ENCODE data around the gene KIAA1671. TPM values are rescaled to one million over a fixed set of nuclear protein-coding genes. Genes with fewer than 3 reads are reported as not detected.

The KIAA1671 gene
- total RNA-seq, 1 experiment from 2014 or later, result 18.6 TPM

- ATAC-seq, result no peak
These were observed 32.5 kb upstream of the KIAA1671 start for GRCh38 chr22:24920029-24920428.

DNA sequence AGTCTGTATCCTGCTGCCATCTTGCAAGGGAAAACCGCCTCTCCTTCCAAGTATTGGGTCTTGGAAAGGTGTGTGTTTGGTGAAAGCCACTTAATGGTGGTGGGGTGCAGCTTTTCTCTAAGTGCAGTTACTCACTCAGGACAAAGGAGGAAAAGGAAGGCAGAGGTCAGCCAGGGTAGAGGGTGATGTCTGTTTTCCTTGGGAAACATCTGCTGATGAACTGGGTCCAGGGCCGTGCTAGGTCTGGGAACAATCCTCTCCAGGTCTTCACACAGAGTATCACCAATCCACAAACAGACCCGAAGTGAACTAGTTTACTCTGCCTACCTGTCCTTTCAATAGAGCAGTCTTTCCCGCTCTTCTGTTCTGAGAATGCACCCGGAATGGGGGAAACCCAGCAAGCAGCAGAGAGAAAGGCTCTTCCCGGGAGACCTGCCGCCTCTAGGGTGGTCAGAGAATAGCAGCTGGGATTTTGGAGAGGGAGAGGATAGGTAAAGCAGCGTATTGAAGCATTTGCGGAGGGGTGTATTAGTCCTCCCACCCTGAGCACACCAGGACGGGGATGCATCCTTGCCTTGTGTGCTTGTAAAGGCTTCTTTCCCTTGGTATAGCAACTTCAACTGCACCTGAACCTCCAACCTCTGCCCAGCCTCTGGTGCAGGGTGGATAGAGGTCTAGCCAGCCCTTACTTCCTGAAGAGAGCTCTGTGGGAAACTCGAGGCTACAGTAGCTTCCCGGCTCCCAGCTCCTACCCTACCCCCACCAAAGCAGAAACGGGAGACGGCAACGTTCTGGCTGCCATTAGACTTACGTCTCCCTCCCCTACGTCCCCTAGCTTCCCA is 26.7 kb upstream of the KIAA1671 start:
- Histone ChIP-seq H3K4me2 (ENCODE audit: low read length) (no peak overlapping the region), H3K4me3 (ENCODE audit: low read length) (no peak overlapping the region), H3K9me3 (ENCODE audit: low read length) (no peaks in the 10 kb centered on the region), H2AFZ (ENCODE audit: low read length) (no peak overlapping the region), H3K36me3 (ENCODE audit: low read depth, low read length) (no peaks in the 10 kb centered on the region), H3K27ac (ENCODE audit: low read length) (no peak overlapping the region), H3K27me3 (ENCODE audit: low read length) (no peaks in the 10 kb centered on the region), H3K9me2 (replicated peaks; ENCODE audit: low read length) (no peaks in the 10 kb centered on the region), H3F3A (ENCODE audit: low read length, unreplicated experiment) (no peaks in the 10 kb centered on the region), H3K79me2 (ENCODE audit: low read length) (no peaks in the 10 kb centered on the region), H3K9ac (ENCODE audit: low read length) (no peak overlapping the region), H3K4me1 (ENCODE audit: insufficient read depth, low read length) (no peaks in the 10 kb centered on the region), H4K20me1 (ENCODE audit: low read length) (no peaks in the 10 kb centered on the region)
- intact Hi-C loops (cut with micrococcal nuclease), result no loop called here
- DNase-seq (no peak), ATAC-seq (no peak)
- CTCF ChIA-PET, result no interaction called here
- TF ChIP-seq EZH2phosphoT487 (IDR thresholded peaks at IDR 0.05; ENCODE audit: borderline replicate concordance, low read length), result no peak
- TF ChIP-seq EZH2 (IDR thresholded peaks at IDR 0.05; ENCODE audit: low read length, unreplicated experiment), result no peak
- no peak for TF ChIP-seq CTCF (conservative IDR thresholded peaks at IDR 0.05; ENCODE audit: low read depth, low read length)
- POLR2A ChIA-PET (ENCODE audit: unreplicated experiment), result no interaction called here
- no TSS peak for BruUV-seq (replicated peaks)

More at GRCh38 chr22:24920029-24920428, 32.5 kb upstream of the KIAA1671 start:
- CTCF ChIA-PET, result no interaction called here
- Histone ChIP-seq H3K4me2 (ENCODE audit: low read length) (no peak overlapping the region), H3K9ac (ENCODE audit: low read length) (no peak overlapping the region), H3K4me3 (ENCODE audit: low read length) (no peak overlapping the region), H2AFZ (ENCODE audit: low read length) (no peak overlapping the region), H3K27ac (ENCODE audit: low read length) (no peak overlapping the region), H3K27me3 (ENCODE audit: low read length) (no peaks in the 10 kb centered on the region), H3K79me2 (ENCODE audit: low read length) (no peaks in the 10 kb centered on the region), H3K4me1 (ENCODE audit: insufficient read depth, low read length) (no peaks in the 10 kb centered on the region), H3F3A (ENCODE audit: low read length, unreplicated experiment) (no peaks in the 10 kb centered on the region), H3K9me2 (replicated peaks; ENCODE audit: low read length) (no peaks in the 10 kb centered on the region), H4K20me1 (ENCODE audit: low read length) (no peaks in the 10 kb centered on the region), H3K9me3 (ENCODE audit: low read length) (no peaks in the 10 kb centered on the region), H3K36me3 (ENCODE audit: low read depth, low read length) (no peaks in the 10 kb centered on the region)
- POLR2A ChIA-PET (ENCODE audit: unreplicated experiment), result no interaction called here
- no peak for DNase-seq
- intact Hi-C loops (cut with micrococcal nuclease), result no loop called here
- TF ChIP-seq CTCF (conservative IDR thresholded peaks at IDR 0.05; ENCODE audit: low read depth, low read length) (no peak), EZH2phosphoT487 (IDR thresholded peaks at IDR 0.05; ENCODE audit: borderline replicate concordance, low read length) (no peak), EZH2 (IDR thresholded peaks at IDR 0.05; ENCODE audit: low read length, unreplicated experiment) (no peak)
- BruUV-seq (replicated peaks), result no TSS peak

DNA sequence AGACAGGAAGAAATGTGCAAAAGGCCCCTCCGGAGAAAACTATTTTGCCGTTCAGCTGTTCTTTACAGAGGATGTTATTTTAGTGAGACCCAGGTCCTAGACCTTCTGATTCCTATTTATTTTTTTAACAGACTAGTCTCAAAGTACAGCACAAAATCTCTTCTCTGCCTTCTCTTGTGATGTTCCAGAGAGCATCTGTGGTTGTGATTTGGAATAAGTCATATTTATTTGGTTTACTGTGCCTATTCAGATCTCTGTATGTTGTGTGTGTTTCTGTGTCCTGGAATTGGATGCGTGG is 26.1 kb upstream of the KIAA1671 start:
- no peaks in the 10 kb centered on the region for H3K9me2 ChIP-seq (replicated peaks; ENCODE audit: low read length)
- H4K20me1 ChIP-seq (ENCODE audit: low read length), result no peaks in the 10 kb centered on the region
- H3K9ac ChIP-seq (ENCODE audit: low read length), result no peak overlapping the region
- H3K27me3 ChIP-seq (ENCODE audit: low read length), result no peaks in the 10 kb centered on the region
- no peak overlapping the region for H2AFZ ChIP-seq (ENCODE audit: low read length)
- H3F3A ChIP-seq (ENCODE audit: low read length, unreplicated experiment), result no peaks in the 10 kb centered on the region
- CTCF ChIA-PET, result no interaction called here
- BruUV-seq (replicated peaks), result no TSS peak
- no peaks in the 10 kb centered on the region for H3K9me3 ChIP-seq (ENCODE audit: low read length)
- no peaks in the 10 kb centered on the region for H3K4me1 ChIP-seq (ENCODE audit: insufficient read depth, low read length)
- H3K79me2 ChIP-seq (ENCODE audit: low read length), result no peaks in the 10 kb centered on the region
- ATAC-seq (no peak), DNase-seq (no peak)
- H3K27ac ChIP-seq (ENCODE audit: low read length), result no peak overlapping the region
- intact Hi-C loops (cut with micrococcal nuclease), result no loop called here
- no peaks in the 10 kb centered on the region for H3K36me3 ChIP-seq (ENCODE audit: low read depth, low read length)
- no peak for TF ChIP-seq EZH2 (IDR thresholded peaks at IDR 0.05; ENCODE audit: low read length, unreplicated experiment)
- no peak for TF ChIP-seq CTCF (conservative IDR thresholded peaks at IDR 0.05; ENCODE audit: low read depth, low read length)
- no peak for TF ChIP-seq EZH2phosphoT487 (IDR thresholded peaks at IDR 0.05; ENCODE audit: borderline replicate concordance, low read length)
- H3K4me2 ChIP-seq (ENCODE audit: low read length), result no peak overlapping the region
- POLR2A ChIA-PET (ENCODE audit: unreplicated experiment), result no interaction called here
- H3K4me3 ChIP-seq (ENCODE audit: low read length), result no peak overlapping the region
